ENCODE measurements around the gene SLC39A11. TPM values are rescaled to one million over a fixed set of nuclear protein-coding genes. Genes with fewer than 3 reads are reported as not detected.
"Not testable (repeated sequence)": the region's sequence is repeated elsewhere in the genome, so short reads cannot be mapped to it uniquely, and the experiment has no call there.

SLC39A11 gene
- total RNA-seq, 4 donors from 2014 or later = 55.1 to 123 (median 97.0) TPM

- intact Hi-C loops (cut with DNase I) = no loop called here
- H3K4me1 ChIP-seq = no peaks in the 10 kb centered on the region
- no peak overlapping the region for H3K27ac ChIP-seq
- DNase-seq = no peak
- H3K4me3 ChIP-seq (replicated peaks in 1 of 3) = no peak overlapping the region
- 94% methylated on average over 5 of the region's 5 CpGs for WGBS, 2 donors
- peaks cover 0 to 3% of the 10 kb centered on the region in 2 donors for H3K36me3 ChIP-seq
- H3K9me3 ChIP-seq = no peaks in the 10 kb centered on the region
- H3K27me3 ChIP-seq = no peaks in the 10 kb centered on the region
- TF ChIP-seq CTCF (IDR thresholded peaks at IDR 0.05) (no peak), POLR2A (IDR thresholded peaks at IDR 0.05) (no peak)
Observed at GRCh38 chr17:72775237-72775636, 317.3 kb downstream of the SLC39A11 start.

- DNase-seq = no peak
- Histone ChIP-seq H3K4me3 (replicated peaks in 1 of 3) (no peak overlapping the region), H3K27me3 (no peaks in the 10 kb centered on the region), H3K36me3 (peaks cover 0 to 3% of the 10 kb centered on the region in 2 donors), H3K27ac (no peak overlapping the region), H3K9me3 (no peaks in the 10 kb centered on the region), H3K4me1 (no peaks in the 10 kb centered on the region)
- WGBS, 2 donors = 90 to 93% methylated on average over 4 of the region's 4 CpGs
- intact Hi-C loops (cut with DNase I) = no loop called here
- no peak for TF ChIP-seq POLR2A (IDR thresholded peaks at IDR 0.05)
Observed at GRCh38 chr17:72774236-72774635, 318.3 kb downstream of the SLC39A11 start.

- H3K4me3 ChIP-seq (replicated peaks in 1 of 3); H3K4me1 ChIP-seq; H3K9me3 ChIP-seq; H3K27ac ChIP-seq; intact Hi-C loops (cut with DNase I); H3K36me3 ChIP-seq; H3K27me3 ChIP-seq; DNase-seq: not testable (repeated sequence)
- 93 to 100% methylated on average over 1 of the region's 1 CpG for WGBS, 2 donors
Observed at GRCh38 chr17:72773225-72773624, 319.3 kb downstream of the SLC39A11 start.

GRCh38 chr17:72772331-72772821 lies 320.1 kb downstream of the SLC39A11 start:
- no peak for TF ChIP-seq CTCF (IDR thresholded peaks at IDR 0.05)
- no peak for TF ChIP-seq POLR2A (IDR thresholded peaks at IDR 0.05)
- Histone ChIP-seq H3K4me3 (replicated peaks in 1 of 3) (no peak overlapping the region), H3K27me3 (no peaks in the 10 kb centered on the region), H3K9me3 (no peaks in the 10 kb centered on the region), H3K4me1 (no peaks in the 10 kb centered on the region), H3K36me3 (peaks cover 0 to 5% of the 10 kb centered on the region in 2 donors), H3K27ac (no peak overlapping the region)
- DNase-seq = no peak
- intact Hi-C loops (cut with DNase I) = no loop called here
- WGBS, 2 donors = 95 to 98% methylated on average over 7 of the region's 7 CpGs

- DNase-seq = no peak
- intact Hi-C loops (cut with DNase I) = no loop called here
- Histone ChIP-seq H3K27ac (no peak overlapping the region), H3K4me1 (no peaks in the 10 kb centered on the region), H3K9me3 (no peaks in the 10 kb centered on the region), H3K27me3 (no peaks in the 10 kb centered on the region), H3K4me3 (replicated peaks in 1 of 3) (no peak overlapping the region), H3K36me3 (peaks cover 0 to 7% of the 10 kb centered on the region in 2 donors)
- TF ChIP-seq CTCF (IDR thresholded peaks at IDR 0.05) (no peak), POLR2A (IDR thresholded peaks at IDR 0.05) (no peak)
- WGBS, 2 donors = 93 to 94% methylated on average over 3 of the region's 3 CpGs
Observed at GRCh38 chr17:72771734-72772133, 320.8 kb downstream of the SLC39A11 start.

GRCh38 chr17:72766761-72767356 lies 325.6 kb downstream of the SLC39A11 start:
- Histone ChIP-seq H3K4me1 (no peaks in the 10 kb centered on the region), H3K4me3 (replicated peaks in 1 of 3) (no peak overlapping the region), H3K27me3 (no peaks in the 10 kb centered on the region), H3K27ac (no peak overlapping the region), H3K36me3 (peaks cover 0 to 4% of the 10 kb centered on the region in 2 donors), H3K9me3 (no peaks in the 10 kb centered on the region)
- intact Hi-C loops (cut with DNase I) = no loop called here
- no peak for DNase-seq
- 86 to 88% methylated on average over 4 of the region's 4 CpGs for WGBS, 2 donors
- TF ChIP-seq CTCF (IDR thresholded peaks at IDR 0.05) = no peak
- no peak for TF ChIP-seq POLR2A (IDR thresholded peaks at IDR 0.05)

Data from thyroid gland (tissue), 4 donors.